NCI-H2227 treated with DMSO at 0.1 percent for 48 hours (cell line): ENCODE data around the gene ANKRD31.
"Not testable (repeated sequence)": the region's sequence is repeated elsewhere in the genome, so short reads cannot be mapped to it uniquely, and the experiment has no call there.

Experiments used
- DNase-seq: peaks from one replicate; lab custom pipeline; 2025; lab: John Stamatoyannopoulos, UW

ANKRD31 gene

DNA sequence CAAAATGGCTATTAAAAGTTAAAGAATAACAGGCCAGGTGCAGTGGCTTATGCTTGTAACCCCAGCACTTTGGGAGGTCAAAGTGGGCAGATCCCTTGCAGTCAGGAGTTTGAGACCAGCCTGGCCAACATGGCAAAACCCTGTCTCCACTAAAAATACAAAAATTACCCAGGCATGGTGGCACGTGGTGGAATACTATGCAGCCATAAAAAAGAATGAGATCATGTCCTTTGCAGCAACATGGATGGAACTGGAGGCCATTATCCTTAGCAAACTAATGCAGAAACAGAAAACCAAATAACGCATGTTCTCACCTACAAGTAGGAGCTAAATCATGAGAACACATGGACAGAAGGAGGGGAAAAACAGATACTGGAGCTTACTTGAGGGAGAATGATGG, 15.9 kb downstream of the ANKRD31 start:
- DNase-seq = not testable (repeated sequence)

DNA sequence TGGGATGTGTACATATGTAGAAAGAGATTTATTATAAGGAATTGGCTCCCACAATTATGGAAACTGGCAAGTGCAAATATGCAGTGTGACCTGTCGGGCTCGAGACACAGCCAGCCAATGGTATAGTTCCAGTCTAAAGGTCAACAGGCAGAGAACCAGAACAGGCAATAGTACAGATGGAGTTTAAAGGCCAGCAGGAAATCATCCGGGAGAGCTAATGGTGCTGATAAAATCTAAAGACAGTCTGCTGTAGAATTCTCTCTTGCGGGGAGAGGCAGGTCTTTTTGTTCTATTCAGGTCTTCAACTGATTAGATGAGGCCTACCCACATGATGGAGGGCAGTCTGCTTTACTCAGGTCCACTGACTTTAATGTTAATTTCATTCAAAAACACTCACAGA, 21.8 kb downstream of the ANKRD31 start:
- DNase-seq = no peak

- DNase-seq = no peak
Observed at GRCh38 chr5:75214409-75214808, 22.3 kb downstream of the ANKRD31 start.

- DNase-seq = no peak
Observed at GRCh38 chr5:75203604-75204003, 33.1 kb downstream of the ANKRD31 start.

DNA sequence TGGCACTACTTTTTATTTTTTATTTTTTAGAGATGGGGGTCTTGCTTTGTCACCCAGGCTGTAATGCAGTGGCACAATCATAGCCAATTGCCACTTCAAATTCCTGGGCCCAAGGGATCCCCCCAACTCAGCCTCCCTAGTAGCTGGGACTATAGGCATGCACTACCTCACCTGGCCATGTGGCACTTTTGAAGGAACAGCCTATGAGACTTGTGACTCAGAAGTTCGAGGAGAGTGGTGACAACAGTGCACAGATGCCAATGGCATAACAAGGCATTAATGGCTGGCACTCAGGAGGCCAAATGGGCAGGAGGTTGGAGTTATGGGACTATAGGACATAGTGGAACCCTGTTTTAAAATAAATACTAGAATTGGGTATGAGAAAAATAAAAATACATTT, 33.7 kb downstream of the ANKRD31 start:
- no peak for DNase-seq

DNA sequence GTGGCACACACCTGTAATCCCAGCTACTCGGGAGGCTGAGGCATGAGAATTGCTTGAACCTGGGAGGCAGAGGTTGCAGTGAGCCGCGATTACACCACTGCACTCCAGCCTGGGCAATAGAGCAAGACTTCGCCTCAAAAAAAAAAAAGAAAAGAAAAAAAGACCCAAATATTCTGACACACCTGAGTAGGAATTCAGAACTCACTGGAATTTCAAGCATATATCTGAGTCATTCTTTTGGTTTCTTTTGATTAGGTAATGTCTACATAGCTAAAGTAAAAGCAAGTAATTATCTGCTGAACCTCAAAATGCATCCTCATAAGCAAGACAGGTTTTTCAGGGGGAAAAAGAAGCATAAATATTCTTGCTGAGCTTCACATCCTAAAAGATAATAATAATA, 35.9 kb downstream of the ANKRD31 start:
- no peak for DNase-seq

- no peak for DNase-seq
Observed at GRCh38 chr5:75199946-75200345, 36.7 kb downstream of the ANKRD31 start.

GRCh38 chr5:75199071-75199470, 37.6 kb downstream of the ANKRD31 start:
- no peak for DNase-seq

- no peak for DNase-seq
Observed at GRCh38 chr5:75197745-75198144, 38.9 kb downstream of the ANKRD31 start.

DNA sequence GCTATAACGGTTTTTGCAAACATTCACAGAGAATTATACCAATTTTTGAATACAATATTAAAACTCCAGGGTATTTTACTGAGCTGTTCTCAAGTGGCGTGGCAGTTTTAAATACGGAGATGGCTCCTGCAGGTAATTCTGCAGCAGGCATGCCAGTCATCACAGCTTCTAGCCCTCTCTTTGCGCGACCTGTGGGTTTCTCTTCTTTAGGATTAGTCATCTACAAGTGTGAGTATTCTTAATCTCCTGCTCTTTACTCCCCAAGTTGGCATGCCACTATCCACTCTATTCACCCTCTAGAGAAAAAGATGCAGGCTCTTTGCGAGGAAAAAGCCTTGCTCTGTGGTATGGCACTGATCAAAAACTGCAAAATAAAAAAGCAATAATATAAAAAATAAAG, 43.9 kb downstream of the ANKRD31 start:
- no peak for DNase-seq

GRCh38 chr5:75192264-75192663, 44.4 kb downstream of the ANKRD31 start:
- no peak for DNase-seq

- no peak for DNase-seq
Observed at GRCh38 chr5:75190227-75190626, 46.5 kb downstream of the ANKRD31 start.

DNA sequence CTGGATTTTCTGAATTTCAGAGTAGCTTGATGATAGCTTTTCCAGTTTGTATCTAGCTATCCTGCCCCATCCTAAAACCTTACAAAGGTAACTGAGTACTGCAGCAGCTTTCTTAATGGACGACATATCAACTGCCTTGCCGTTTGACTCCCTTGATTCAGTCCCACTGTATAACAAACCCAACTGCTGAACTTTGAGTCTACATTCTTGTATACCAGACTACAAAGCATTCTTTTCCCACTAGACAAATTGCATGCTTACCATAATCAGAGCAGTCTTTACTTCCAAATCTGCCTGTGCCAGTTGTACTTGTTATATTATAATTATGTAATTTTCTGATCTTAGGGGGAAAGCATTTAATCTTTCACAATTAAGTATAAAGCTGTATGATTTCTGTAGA, 47.3 kb downstream of the ANKRD31 start:
- DNase-seq = no peak

GRCh38 chr5:75185763-75186162, 50.9 kb downstream of the ANKRD31 start:
- DNase-seq = no peak

DNA sequence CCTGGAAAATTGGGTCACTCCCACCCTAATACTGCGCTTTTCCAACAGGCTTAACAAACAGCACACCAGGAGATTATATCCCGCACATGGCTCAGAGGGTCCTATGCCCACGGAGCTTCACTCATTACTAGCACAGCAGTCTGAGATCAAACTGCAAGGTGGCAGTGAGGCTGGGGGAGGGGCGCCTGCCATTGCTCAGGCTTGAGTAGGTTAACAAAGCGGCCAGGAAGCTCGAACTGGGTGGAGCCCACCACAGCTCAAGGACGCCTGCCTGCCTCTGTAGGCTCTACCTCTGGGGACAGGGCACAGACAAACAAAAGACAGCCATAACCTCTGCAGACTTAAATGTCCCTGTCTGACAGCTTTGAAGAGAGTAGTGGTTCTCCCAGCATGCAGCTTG, 60.7 kb downstream of the ANKRD31 start:
- DNase-seq = not testable (repeated sequence)

GRCh38 chr5:75174872-75175271, 61.8 kb downstream of the ANKRD31 start:
- not testable (repeated sequence) for DNase-seq

DNA sequence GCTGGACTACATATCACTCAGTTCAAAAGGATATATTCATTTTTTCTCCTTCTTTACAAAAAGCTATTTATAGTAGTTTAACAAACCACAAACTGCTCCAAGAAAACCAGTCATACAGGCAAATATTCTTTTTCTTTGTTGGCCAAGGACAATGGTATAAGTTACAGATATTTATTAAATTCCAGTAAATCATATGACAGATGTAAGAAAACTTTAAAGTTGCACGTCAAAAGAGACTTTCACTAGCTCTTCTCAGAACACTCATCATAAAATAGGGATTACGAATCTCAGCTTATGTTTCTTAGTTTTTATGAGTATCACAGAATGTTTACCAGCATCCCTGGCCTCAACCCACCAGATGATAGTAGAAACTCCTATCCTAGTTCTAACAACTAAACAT, 67.2 kb downstream of the ANKRD31 start:
- DNase-seq = no peak

- DNase-seq = no peak
Observed at GRCh38 chr5:75168026-75168735, 68.5 kb downstream of the ANKRD31 start.

DNA sequence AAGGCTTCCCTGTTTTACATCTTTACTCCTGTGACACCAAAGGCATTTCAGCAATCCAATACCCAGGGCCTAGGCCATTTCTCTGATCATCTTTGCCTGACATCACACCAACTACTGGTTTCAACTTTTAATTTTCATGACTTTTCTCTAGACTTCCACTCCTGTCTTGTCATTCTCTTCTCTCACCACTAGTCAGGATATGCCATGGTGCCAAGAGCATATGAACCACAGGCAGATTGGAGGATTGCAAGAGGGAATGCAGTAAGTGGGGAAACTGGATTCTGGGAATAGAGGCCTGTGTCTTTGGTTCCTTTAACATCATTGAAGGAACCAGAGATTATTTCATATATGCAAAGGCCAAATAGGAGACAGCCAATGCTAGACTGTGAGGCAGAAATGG, 69.3 kb downstream of the ANKRD31 start:
- no peak for DNase-seq

DNA sequence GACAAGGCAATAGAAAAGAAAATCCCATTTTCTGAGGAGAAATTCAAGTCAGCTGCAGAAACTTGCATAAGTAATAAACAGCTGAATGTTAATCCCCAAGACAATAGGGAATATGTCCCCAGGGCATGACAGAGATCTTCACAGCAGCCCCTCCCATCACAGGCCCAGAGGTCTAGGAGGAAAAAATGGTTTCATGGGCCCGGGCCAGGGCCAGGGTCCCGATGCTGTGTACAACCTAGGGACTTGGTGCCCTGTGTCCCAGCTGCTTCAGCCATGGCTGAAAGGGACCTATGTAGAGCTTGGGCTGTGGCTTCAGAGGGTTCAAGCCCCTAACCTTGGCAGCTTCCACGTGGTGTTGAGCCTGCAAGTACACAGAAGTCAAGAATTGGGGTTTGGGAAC, 75.2 kb downstream of the ANKRD31 start:
- not testable (repeated sequence) for DNase-seq

- no peak for DNase-seq
Observed at GRCh38 chr5:75156585-75156984, 80.1 kb downstream of the ANKRD31 start.

- no peak for DNase-seq
Observed at GRCh38 chr5:75152860-75153259, 83.8 kb downstream of the ANKRD31 start.

DNA sequence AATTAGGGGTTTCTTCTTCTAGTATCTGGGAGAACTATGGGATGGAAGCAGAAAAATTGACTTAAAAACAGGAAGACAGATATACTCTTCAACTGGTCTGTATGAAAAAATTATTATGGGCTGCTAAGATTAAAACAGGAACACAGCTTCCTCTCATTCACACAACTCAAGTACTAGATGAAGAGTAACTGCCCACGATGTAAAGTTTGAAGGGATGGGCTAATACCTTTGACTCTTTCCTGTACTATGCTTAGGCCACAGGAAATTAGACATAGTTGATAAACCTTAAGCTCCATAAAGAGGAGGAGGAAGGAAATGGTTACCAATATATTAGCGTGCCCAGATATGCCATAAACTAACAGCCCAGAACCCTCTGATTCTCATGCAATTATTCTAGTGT, 88.6 kb downstream of the ANKRD31 start:
- no peak for DNase-seq

- DNase-seq = no peak
Observed at GRCh38 chr5:75142566-75143136, 94.0 kb downstream of the ANKRD31 start.
